Astrocyte (in vitro differentiated cells and primary cell): ENCODE measurements around the gene DOCK3. TPM values are rescaled to one million over a fixed set of nuclear protein-coding genes. Genes with fewer than 3 reads are reported as not detected.
"Not testable (repeated sequence)": the region's sequence is repeated elsewhere in the genome, so short reads cannot be mapped to it uniquely, and the experiment has no call there.

Experiments
- DNase-seq: peaks from one replicate; pipeline ENCODE4 v3.0.0-alpha.2; 2010; ENCODE audit warnings: low read depth
- FAIRE-seq: peaks from 2 replicates; lab custom pipeline; 2011; peaks lifted over from hg19 to GRCh38; lab: Jason Lieb, UNC
- H2AFZ ChIP-seq: 2 replicates; pipeline ENCODE4 v1.6.0; 2012; ENCODE audit warnings: low read depth, low read length, inconsistent platforms
- H3K27ac ChIP-seq: 2 replicates; pipeline ENCODE4 v1.5.1; 2011; ENCODE audit warnings: low read depth, low read length, inconsistent platforms
- H3K27me3 ChIP-seq: 2 replicates; pipeline ENCODE4 v1.6.0; 2011; ENCODE audit warnings: low read length, inconsistent platforms; ENCODE audit not compliant: insufficient read depth
- H3K36me3 ChIP-seq: 2 replicates; pipeline ENCODE4 v1.5.1; 2011; ENCODE audit warnings: low read length, inconsistent platforms; ENCODE audit not compliant: insufficient read depth
- H3K4me1 ChIP-seq: 2 replicates; pipeline ENCODE4 v1.5.1; 2011; ENCODE audit warnings: low read length, inconsistent platforms; ENCODE audit not compliant: insufficient read depth
- H3K4me2 ChIP-seq: 2 replicates; pipeline ENCODE4 v1.6.0; 2012; ENCODE audit warnings: low read length, inconsistent platforms
- H3K4me3 ChIP-seq: 2 replicates; pipeline ENCODE4 v1.5.1; 2011; ENCODE audit warnings: low read depth, mild to moderate bottlenecking, low read length, inconsistent platforms; ENCODE audit not compliant: insufficient read depth
- H3K79me2 ChIP-seq: 2 replicates; pipeline ENCODE4 v1.6.0; 2012; ENCODE audit warnings: mild to moderate bottlenecking, low read length, inconsistent platforms; ENCODE audit not compliant: insufficient read depth
- H3K9ac ChIP-seq: 2 replicates; pipeline ENCODE4 v1.6.0; 2012; ENCODE audit warnings: mild to moderate bottlenecking, low read length, inconsistent platforms
- H3K9me3 ChIP-seq: 2 replicates; pipeline ENCODE4 v1.5.1; 2012; ENCODE audit warnings: low read depth, mild to moderate bottlenecking, low read length, inconsistent platforms; ENCODE audit not compliant: insufficient read depth
- H4K20me1 ChIP-seq: 2 replicates; pipeline ENCODE4 v1.6.0; 2012; ENCODE audit warnings: low read length, inconsistent platforms; ENCODE audit not compliant: insufficient read depth
- H3K27ac Mint-ChIP-seq: one replicate; pipeline ENCODE4 v1.8.0; 2021; ENCODE audit warnings: mild to moderate bottlenecking, mixed read lengths; ENCODE audit not compliant: unreplicated experiment
- H3K27me3 Mint-ChIP-seq: one replicate; pipeline ENCODE4 v1.8.0; 2021; ENCODE audit warnings: low read depth, mixed read lengths; ENCODE audit not compliant: unreplicated experiment
- H3K36me3 Mint-ChIP-seq: one replicate; pipeline ENCODE4 v1.8.0; 2021; ENCODE audit warnings: low read depth, mixed read lengths; ENCODE audit not compliant: unreplicated experiment
- H3K4me1 Mint-ChIP-seq: one replicate; pipeline ENCODE4 v1.8.0; 2021; ENCODE audit warnings: low read depth, mixed read lengths; ENCODE audit not compliant: unreplicated experiment
- H3K4me3 Mint-ChIP-seq: one replicate; pipeline ENCODE4 v1.8.0; 2021; ENCODE audit warnings: mild to moderate bottlenecking, moderate library complexity, mixed read lengths; ENCODE audit not compliant: unreplicated experiment
- H3K9me3 Mint-ChIP-seq: one replicate; pipeline ENCODE4 v1.8.0; 2021; ENCODE audit warnings: mild to moderate bottlenecking, mixed read lengths; ENCODE audit not compliant: unreplicated experiment
- EZH2 ChIP-seq: IDR thresholded peaks from 2 replicates; pipeline ENCODE4 v1.6.1; 2012; ENCODE audit warnings: mild to moderate bottlenecking, low read length, inconsistent platforms; ENCODE audit not compliant: insufficient read depth
- total RNA-seq: library from RNA; stranded (reverse); gene quantifications from 2 replicates; pipeline ENCODE4 v1.2.1, GENCODE V29; 2021
- TF ChIP-seq, protein P1 (sequence below): IDR thresholded peaks from 2 replicates; pipeline ENCODE4 v1.5.1; 2011; ENCODE audit warnings: low read depth, mild to moderate bottlenecking, inconsistent platforms, low read length, moderate library complexity; ENCODE audit not compliant: insufficient read depth

Gene DOCK3
- total RNA-seq, 1 donor from 2014 or later: 3.3 TPM

DNA sequence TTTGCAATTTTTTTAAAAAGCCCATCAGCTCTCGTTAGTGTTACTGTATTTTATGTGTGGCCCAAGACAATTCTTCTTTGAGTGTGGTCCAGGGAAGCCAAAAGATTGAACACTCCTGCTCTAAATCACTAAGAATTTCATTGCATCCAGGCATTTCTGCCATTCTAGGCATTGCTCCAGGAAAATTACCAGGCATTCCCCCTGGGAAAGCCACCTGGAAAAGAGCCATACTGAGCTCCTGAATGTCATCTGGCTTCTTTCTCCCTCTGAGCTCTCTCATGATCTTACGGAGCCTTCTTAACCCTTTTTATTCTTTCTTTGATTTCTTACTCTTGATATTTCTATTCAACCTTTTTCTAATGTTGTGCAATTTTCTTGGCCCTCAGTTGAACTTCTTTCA lies 202.2 kb downstream of the DOCK3 start:
- Mint-ChIP-seq H3K4me1 (no peaks in the 10 kb centered on the region), H3K27ac (no peak overlapping the region), H3K36me3 (no peaks in the 10 kb centered on the region), H3K27me3 (no peaks in the 10 kb centered on the region), H3K9me3 (peaks cover 6% of the 10 kb centered on the region), H3K4me3 (no peak overlapping the region)
- Histone ChIP-seq H3K27me3 (no peaks in the 10 kb centered on the region), H3K27ac (no peak overlapping the region), H3K9ac (no peak overlapping the region), H3K79me2 (no peaks in the 10 kb centered on the region), H3K9me3 (no peaks in the 10 kb centered on the region), H2AFZ (no peak overlapping the region), H3K4me2 (no peak overlapping the region), H4K20me1 (no peaks in the 10 kb centered on the region), H3K4me3 (no peak overlapping the region), H3K36me3 (no peaks in the 10 kb centered on the region), H3K4me1 (no peaks in the 10 kb centered on the region)
- no peak for TF ChIP-seq EZH2
- TF ChIP-seq, protein P1, sequence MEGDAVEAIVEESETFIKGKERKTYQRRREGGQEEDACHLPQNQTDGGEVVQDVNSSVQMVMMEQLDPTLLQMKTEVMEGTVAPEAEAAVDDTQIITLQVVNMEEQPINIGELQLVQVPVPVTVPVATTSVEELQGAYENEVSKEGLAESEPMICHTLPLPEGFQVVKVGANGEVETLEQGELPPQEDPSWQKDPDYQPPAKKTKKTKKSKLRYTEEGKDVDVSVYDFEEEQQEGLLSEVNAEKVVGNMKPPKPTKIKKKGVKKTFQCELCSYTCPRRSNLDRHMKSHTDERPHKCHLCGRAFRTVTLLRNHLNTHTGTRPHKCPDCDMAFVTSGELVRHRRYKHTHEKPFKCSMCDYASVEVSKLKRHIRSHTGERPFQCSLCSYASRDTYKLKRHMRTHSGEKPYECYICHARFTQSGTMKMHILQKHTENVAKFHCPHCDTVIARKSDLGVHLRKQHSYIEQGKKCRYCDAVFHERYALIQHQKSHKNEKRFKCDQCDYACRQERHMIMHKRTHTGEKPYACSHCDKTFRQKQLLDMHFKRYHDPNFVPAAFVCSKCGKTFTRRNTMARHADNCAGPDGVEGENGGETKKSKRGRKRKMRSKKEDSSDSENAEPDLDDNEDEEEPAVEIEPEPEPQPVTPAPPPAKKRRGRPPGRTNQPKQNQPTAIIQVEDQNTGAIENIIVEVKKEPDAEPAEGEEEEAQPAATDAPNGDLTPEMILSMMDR: no peak
- FAIRE-seq: no peak
- DNase-seq: no peak

DNA sequence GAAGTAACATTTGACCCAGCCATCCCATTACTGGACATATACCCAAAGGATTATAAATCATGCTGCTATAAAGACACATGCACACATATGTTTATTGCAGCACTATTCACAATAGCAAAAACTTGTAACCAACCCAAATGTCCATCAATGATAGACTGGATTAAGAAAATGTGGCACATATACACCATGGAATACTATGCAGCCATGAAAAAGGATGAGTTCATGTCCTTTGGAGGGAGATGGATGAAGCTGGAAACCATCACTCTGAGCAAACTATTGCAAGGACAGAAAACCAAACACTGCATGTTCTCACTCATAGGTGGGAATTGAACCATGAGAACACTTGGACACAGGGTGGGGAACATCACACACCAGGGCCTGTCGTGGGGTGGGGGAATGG lies 208.0 kb downstream of the DOCK3 start:
- H2AFZ ChIP-seq, H3K9ac ChIP-seq, H3K36me3 ChIP-seq, DNase-seq, H3K27ac Mint-ChIP-seq, H3K79me2 ChIP-seq, H3K4me3 ChIP-seq, H3K9me3 Mint-ChIP-seq, H4K20me1 ChIP-seq, H3K27me3 ChIP-seq, H3K27ac ChIP-seq, H3K27me3 Mint-ChIP-seq, H3K4me1 Mint-ChIP-seq, H3K9me3 ChIP-seq, H3K36me3 Mint-ChIP-seq, FAIRE-seq, H3K4me1 ChIP-seq, H3K4me2 ChIP-seq, H3K4me3 Mint-ChIP-seq: not testable (repeated sequence)

- Mint-ChIP-seq H3K27me3 (no peaks in the 10 kb centered on the region), H3K4me1 (no peaks in the 10 kb centered on the region), H3K4me3 (no peak overlapping the region), H3K36me3 (no peaks in the 10 kb centered on the region), H3K27ac (no peak overlapping the region), H3K9me3 (peaks cover 6% of the 10 kb centered on the region)
- Histone ChIP-seq H4K20me1 (no peaks in the 10 kb centered on the region), H3K79me2 (no peaks in the 10 kb centered on the region), H3K4me1 (no peaks in the 10 kb centered on the region), H3K27ac (no peak overlapping the region), H3K36me3 (no peaks in the 10 kb centered on the region), H3K4me3 (no peak overlapping the region), H3K27me3 (no peaks in the 10 kb centered on the region), H3K9me3 (no peaks in the 10 kb centered on the region), H2AFZ (no peak overlapping the region), H3K4me2 (no peak overlapping the region), H3K9ac (no peak overlapping the region)
- no peak for TF ChIP-seq EZH2
- TF ChIP-seq, protein P1: no peak
- no peak for FAIRE-seq
- no peak for DNase-seq
Observed at GRCh38 chr3:50883755-50884154, 209.0 kb downstream of the DOCK3 start.
